Esophagus (tissue), 2 donors: ENCODE measurements around the gene RPS2. TPM values are rescaled to one million over a fixed set of nuclear protein-coding genes. Genes with fewer than 3 reads are reported as not detected.
A peak's percentile ranks its signal among the peaks of the same experiment; 100 is the strongest.
"Not testable (repeated sequence)": the region's sequence is repeated elsewhere in the genome, so short reads cannot be mapped to it uniquely, and the experiment has no call there.

Experiments
- H3K27ac ChIP-seq, 2 donors: one replicate each; pipeline ENCODE4 v1.5.1; 2013; ENCODE audit warnings: low read depth in 2 of 2, mild to moderate bottlenecking in 2 of 2, inconsistent platforms in 1 of 2, low read length in 1 of 2, moderate library complexity in 1 of 2
- H3K27me3 ChIP-seq, 2 donors: one replicate each; pipeline ENCODE4 v1.6.1; 2013; ENCODE audit warnings: low read length in 2 of 2, control low read depth in 1 of 2, mild to moderate bottlenecking in 1 of 2; ENCODE audit not compliant: insufficient read depth in 2 of 2, control insufficient read depth in 1 of 2
- H3K36me3 ChIP-seq, 2 donors: one replicate each; pipeline ENCODE4 v1.6.1; 2013; ENCODE audit warnings: low read length in 1 of 2; ENCODE audit not compliant: control insufficient read depth in 2 of 2, insufficient read depth in 2 of 2
- H3K4me1 ChIP-seq, 2 donors: one replicate each; pipeline ENCODE4 v1.6.1; 2013; ENCODE audit warnings: low read length in 1 of 2; ENCODE audit not compliant: control insufficient read depth in 2 of 2, insufficient read depth in 2 of 2
- H3K4me3 ChIP-seq, 2 donors: one replicate each; pipeline ENCODE4 v1.5.1; 2013; ENCODE audit warnings: low read length in 2 of 2, mild to moderate bottlenecking in 2 of 2, low read depth in 1 of 2, moderate library complexity in 1 of 2
- H3K9me3 ChIP-seq, 2 donors: one replicate each; pipeline ENCODE4 v1.6.1; 2013; ENCODE audit warnings: mild to moderate bottlenecking in 2 of 2, low read depth in 1 of 2, low read length in 1 of 2, moderate library complexity in 1 of 2; ENCODE audit not compliant: control insufficient read depth in 2 of 2, insufficient read depth in 1 of 2
- WGBS, 2 donors: extraction: QIAGEN DNeasy Blood & Tissue Kit; methylation state at CpG; one replicate each; pipeline ENCODE4 v1.1.7; 2013; 5-methylcytosine and 5-hydroxymethylcytosine counted together
- polyA plus RNA-seq, 2 donors: library from polyadenylated mRNA; stranded (reverse); fragments of 200-250 nt; gene quantifications; one replicate each; pipeline ENCODE4 v1.2.3, GENCODE V29; 2013
- donor health status: healthy with polysubstance abuse.
- donor health status: Bipolar disorder and iron deficiency.

The RPS2 gene
- polyA plus RNA-seq, 2 donors, result 2,871 to 3,908 TPM

- peaks cover 2 to 17% of the 10 kb centered on the region in 2 donors for H3K4me1 ChIP-seq
- 30 to 34% methylated on average over 14 of the region's 14 CpGs for WGBS, 2 donors
- H3K4me3 ChIP-seq, result peak overlapping the region in 1 of 2 donors; percentile 87
- no peaks in the 10 kb centered on the region for H3K9me3 ChIP-seq
- no peaks in the 10 kb centered on the region for H3K27me3 ChIP-seq
- peaks cover 2 to 19% of the 10 kb centered on the region in 2 donors for H3K36me3 ChIP-seq
- peak overlapping the region; percentile 41 to 85 for H3K27ac ChIP-seq
Observed at GRCh38 chr16:1958715-1959268, 5.8 kb downstream of the RPS2 start.

- not testable (repeated sequence) for H3K27ac ChIP-seq, H3K4me3 ChIP-seq, H3K9me3 ChIP-seq, H3K27me3 ChIP-seq
- Histone ChIP-seq H3K4me1 (peaks cover 2 to 15% of the 10 kb centered on the region in 2 donors), H3K36me3 (peaks cover 2 to 19% of the 10 kb centered on the region in 2 donors)
- WGBS, 2 donors, result 75 to 76% methylated on average over 23 to 30 of the region's 30 CpGs
Observed at GRCh38 chr16:1958143-1958491, 6.5 kb downstream of the RPS2 start.

GRCh38 chr16:1957434-1958142 lies 7.0 kb downstream of the RPS2 start:
- not testable (repeated sequence) for H3K9me3 ChIP-seq, H3K27me3 ChIP-seq, H3K27ac ChIP-seq, H3K4me3 ChIP-seq
- WGBS, 2 donors, result 87 to 90% methylated on average over 20 to 21 of the region's 22 CpGs
- Histone ChIP-seq H3K36me3 (peaks cover 2 to 15% of the 10 kb centered on the region in 2 donors), H3K4me1 (peaks cover 2 to 16% of the 10 kb centered on the region in 2 donors)

GRCh38 chr16:1953734-1954133 lies 10.9 kb downstream of the RPS2 start:
- Histone ChIP-seq H3K27me3 (no peaks in the 10 kb centered on the region), H3K4me1 (peaks cover 4 to 11% of the 10 kb centered on the region in 2 donors), H3K4me3 (no peak overlapping the region), H3K36me3 (no peaks in the 10 kb centered on the region), H3K27ac (no peak overlapping the region), H3K9me3 (no peaks in the 10 kb centered on the region)
- 88 to 91% methylated on average over 22 of the region's 22 CpGs for WGBS, 2 donors

GRCh38 chr16:1950559-1950958 lies 14.1 kb downstream of the RPS2 start:
- no peaks in the 10 kb centered on the region for H3K9me3 ChIP-seq
- 65 to 75% methylated on average over 19 of the region's 19 CpGs for WGBS, 2 donors
- H3K27me3 ChIP-seq, result no peaks in the 10 kb centered on the region
- no peak overlapping the region for H3K4me3 ChIP-seq
- H3K36me3 ChIP-seq, result no peaks in the 10 kb centered on the region
- H3K4me1 ChIP-seq, result peaks cover 4 to 10% of the 10 kb centered on the region in 2 donors
- peak overlapping the region; percentile 38 to 45 for H3K27ac ChIP-seq

- H3K4me1 ChIP-seq, result peaks cover 4 to 10% of the 10 kb centered on the region in 2 donors
- H3K27ac ChIP-seq, result peak overlapping the region; percentile 38 to 45
- H3K9me3 ChIP-seq, result no peaks in the 10 kb centered on the region
- H3K36me3 ChIP-seq, result no peaks in the 10 kb centered on the region
- H3K27me3 ChIP-seq, result no peaks in the 10 kb centered on the region
- WGBS, 2 donors, result 47 to 52% methylated on average over 7 of the region's 7 CpGs
- no peak overlapping the region for H3K4me3 ChIP-seq
Observed at GRCh38 chr16:1950047-1950446, 14.6 kb downstream of the RPS2 start.

GRCh38 chr16:1949507-1949906 lies 15.1 kb downstream of the RPS2 start:
- no peak overlapping the region for H3K4me3 ChIP-seq
- H3K4me1 ChIP-seq, result peaks cover 4 to 10% of the 10 kb centered on the region in 2 donors
- H3K9me3 ChIP-seq, result no peaks in the 10 kb centered on the region
- peak overlapping the region in 1 of 2 donors; percentile 14 for H3K27ac ChIP-seq
- WGBS, 2 donors, result 82 to 91% methylated on average over 11 of the region's 11 CpGs
- H3K27me3 ChIP-seq, result no peaks in the 10 kb centered on the region
- H3K36me3 ChIP-seq, result no peaks in the 10 kb centered on the region

- peaks cover 4 to 6% of the 10 kb centered on the region in 2 donors for H3K4me1 ChIP-seq
- no peaks in the 10 kb centered on the region for H3K36me3 ChIP-seq
- no peak overlapping the region for H3K4me3 ChIP-seq
- H3K27ac ChIP-seq, result no peak overlapping the region
- 83 to 87% methylated on average over 9 of the region's 9 CpGs for WGBS, 2 donors
- no peaks in the 10 kb centered on the region for H3K9me3 ChIP-seq
- no peaks in the 10 kb centered on the region for H3K27me3 ChIP-seq
Observed at GRCh38 chr16:1947369-1947670, 17.3 kb downstream of the RPS2 start.

- H3K36me3 ChIP-seq, result no peaks in the 10 kb centered on the region
- peaks cover 4 to 6% of the 10 kb centered on the region in 2 donors for H3K4me1 ChIP-seq
- H3K27ac ChIP-seq, result no peak overlapping the region
- H3K9me3 ChIP-seq, result no peaks in the 10 kb centered on the region
- no peak overlapping the region for H3K4me3 ChIP-seq
- no peaks in the 10 kb centered on the region for H3K27me3 ChIP-seq
- WGBS, 2 donors, result 86 to 87% methylated on average over 38 of the region's 38 CpGs
Observed at GRCh38 chr16:1946495-1947368, 17.9 kb downstream of the RPS2 start.
